Uterus (tissue), 2 donors: Measurements from ENCODE around the gene MYO15A.

ENCODE experiments used
- POLR2A ChIP-seq, 2 donors: fragments of 450-650 bp; IDR thresholded peaks; one replicate each; pipeline ENCODE4 v1.6.1; 2016; ENCODE audit warnings: antibody characterized with exemption in 2 of 2, mild to moderate bottlenecking in 1 of 2, moderate library complexity in 1 of 2
- TF ChIP-seq, protein P1 (sequence below), 4 experiments: fragments of 200-600 bp in 2 of 4; fragments of 450-650 bp in 2 of 4; sonication (generic) in 2 of 4; IDR thresholded peaks; one replicate each; pipeline ENCODE4 v1.5.1; 2016 to 2019; ENCODE audit warnings: antibody characterized with exemption in 4 of 4, mild to moderate bottlenecking in 2 of 4, moderate library complexity in 1 of 4

DNA sequence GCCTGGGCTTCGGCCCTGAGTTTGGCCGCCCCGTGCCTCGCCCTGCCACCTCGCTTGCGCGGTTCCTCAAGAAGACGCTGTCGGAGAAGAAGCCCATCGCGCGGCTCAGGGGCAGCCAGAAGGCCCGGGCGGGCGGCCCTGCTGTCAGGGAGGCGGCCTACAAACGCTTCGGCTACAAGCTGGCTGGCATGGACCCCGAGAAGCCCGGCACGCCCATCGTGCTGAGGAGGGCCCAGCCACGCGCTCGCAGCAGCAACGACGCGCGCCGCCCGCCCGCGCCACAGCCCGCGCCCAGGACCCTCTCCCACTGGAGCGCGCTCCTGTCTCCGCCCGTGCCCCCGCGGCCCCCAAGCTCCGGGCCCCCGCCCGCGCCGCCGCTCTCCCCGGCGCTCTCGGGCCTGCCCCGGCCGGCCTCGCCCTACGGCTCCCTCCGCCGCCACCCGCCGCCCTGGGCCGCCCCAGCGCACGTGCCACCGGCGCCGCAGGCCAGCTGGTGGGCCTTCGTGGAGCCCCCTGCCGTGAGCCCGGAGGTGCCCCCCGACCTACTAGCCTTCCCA lies 12.0 kb downstream of the MYO15A start:
- TF ChIP-seq, protein P1, sequence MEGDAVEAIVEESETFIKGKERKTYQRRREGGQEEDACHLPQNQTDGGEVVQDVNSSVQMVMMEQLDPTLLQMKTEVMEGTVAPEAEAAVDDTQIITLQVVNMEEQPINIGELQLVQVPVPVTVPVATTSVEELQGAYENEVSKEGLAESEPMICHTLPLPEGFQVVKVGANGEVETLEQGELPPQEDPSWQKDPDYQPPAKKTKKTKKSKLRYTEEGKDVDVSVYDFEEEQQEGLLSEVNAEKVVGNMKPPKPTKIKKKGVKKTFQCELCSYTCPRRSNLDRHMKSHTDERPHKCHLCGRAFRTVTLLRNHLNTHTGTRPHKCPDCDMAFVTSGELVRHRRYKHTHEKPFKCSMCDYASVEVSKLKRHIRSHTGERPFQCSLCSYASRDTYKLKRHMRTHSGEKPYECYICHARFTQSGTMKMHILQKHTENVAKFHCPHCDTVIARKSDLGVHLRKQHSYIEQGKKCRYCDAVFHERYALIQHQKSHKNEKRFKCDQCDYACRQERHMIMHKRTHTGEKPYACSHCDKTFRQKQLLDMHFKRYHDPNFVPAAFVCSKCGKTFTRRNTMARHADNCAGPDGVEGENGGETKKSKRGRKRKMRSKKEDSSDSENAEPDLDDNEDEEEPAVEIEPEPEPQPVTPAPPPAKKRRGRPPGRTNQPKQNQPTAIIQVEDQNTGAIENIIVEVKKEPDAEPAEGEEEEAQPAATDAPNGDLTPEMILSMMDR (IDR thresholded peaks at IDR 0.05): no peak
- no peak for TF ChIP-seq POLR2A (IDR thresholded peaks at IDR 0.05)
